WTC11 (cell line): ENCODE measurements around the gene VPS18. TPM values are rescaled to one million over a fixed set of nuclear protein-coding genes. Genes with fewer than 3 reads are reported as not detected.
A peak's percentile ranks its signal among the peaks of the same experiment; 100 is the strongest.

Experiments used
- ATAC-seq: fragments of 200-7000 bp; cut with Tn5 transposase; 2 replicates; pipeline ENCODE4 v1.10.0; 2021; ENCODE audit warnings: mild to moderate bottlenecking, moderate library complexity
- CTCF ChIA-PET: fragments of 300-600 bp; sonication (Branson Sonifier 250); formaldehyde crosslinking; loops from one replicate; lab custom pipeline; 2021; ENCODE audit warnings: antibody characterized with exemption; lab: Charles Lee
- POLR2A ChIA-PET: fragments of 350-600 bp; sonication (Branson Sonifier 250); formaldehyde crosslinking; loops from one replicate; lab custom pipeline; 2021; ENCODE audit warnings: antibody characterized with exemption; lab: Charles Lee
- DNase-seq: peaks from one replicate; pipeline ENCODE4 v3.0.0; 2021; ENCODE audit warnings: low spot score
- H3K27ac Mint-ChIP-seq: 2 replicates; pipeline ENCODE4 v1.8.0; 2021; ENCODE audit warnings: mixed read lengths
- H3K27me3 Mint-ChIP-seq: 2 replicates; pipeline ENCODE4 v1.8.0; 2021; ENCODE audit warnings: low read depth, mild to moderate bottlenecking, moderate library complexity, mixed read lengths
- H3K36me3 Mint-ChIP-seq: 2 replicates; pipeline ENCODE4 v1.8.0; 2021; ENCODE audit warnings: mixed read lengths
- H3K4me1 Mint-ChIP-seq: 2 replicates; pipeline ENCODE4 v1.8.0; 2022; ENCODE audit warnings: mixed read lengths
- H3K4me3 Mint-ChIP-seq: 2 replicates; pipeline ENCODE4 v1.8.0; 2021; ENCODE audit warnings: mild to moderate bottlenecking, moderate library complexity, mixed read lengths
- H3K9me3 Mint-ChIP-seq: 2 replicates; pipeline ENCODE4 v1.8.0; 2021; ENCODE audit warnings: mixed read lengths
- ATF1 ChIP-seq: sonication (generic); formaldehyde crosslinking; IDR thresholded peaks from 2 replicates; pipeline ENCODE4 v1.8.1; 2023; ENCODE audit warnings: mild to moderate bottlenecking, moderate library complexity, missing genetic modification reagents
- ATF2 ChIP-seq: sonication (generic); formaldehyde crosslinking; IDR thresholded peaks from 2 replicates; pipeline ENCODE4 v1.8.1; 2022; ENCODE audit warnings: low read depth, missing genetic modification reagents, borderline replicate concordance
- CREB1 ChIP-seq: sonication (generic); formaldehyde crosslinking; IDR thresholded peaks from 2 replicates; pipeline ENCODE4 v1.8.0; 2023; ENCODE audit warnings: mild to moderate bottlenecking, missing genetic modification reagents
- EMX1 ChIP-seq: fragments of 250-450 bp; sonication (Bioruptor Pico); IDR thresholded peaks from 2 replicates; pipeline ENCODE4 v1.8.0; 2021; ENCODE audit warnings: mild to moderate bottlenecking
- ESRRA ChIP-seq: sonication (generic); formaldehyde crosslinking; IDR thresholded peaks from 2 replicates; pipeline ENCODE4 v1.8.1; 2022; ENCODE audit warnings: mild to moderate bottlenecking, missing genetic modification reagents, borderline replicate concordance
- FOXK1 ChIP-seq: sonication (generic); formaldehyde crosslinking; IDR thresholded peaks from 2 replicates; pipeline ENCODE4 v1.8.0; 2022; ENCODE audit warnings: mild to moderate bottlenecking, moderate library complexity, missing genetic modification reagents
- IRF2 ChIP-seq: sonication (generic); formaldehyde crosslinking; IDR thresholded peaks from 2 replicates; pipeline ENCODE4 v1.8.0; 2022; ENCODE audit warnings: low read depth, missing genetic modification reagents, borderline replicate concordance
- NFE2L1 ChIP-seq: sonication (generic); formaldehyde crosslinking; IDR thresholded peaks from 2 replicates; pipeline ENCODE4 v1.8.1; 2023; ENCODE audit warnings: missing genetic modification reagents
- RELA ChIP-seq: sonication (generic); formaldehyde crosslinking; IDR thresholded peaks from 2 replicates; pipeline ENCODE4 v1.8.1; 2022; ENCODE audit warnings: missing genetic modification reagents, mild to moderate bottlenecking, borderline replicate concordance
- ZBTB21 ChIP-seq: sonication (generic); formaldehyde crosslinking; IDR thresholded peaks from 2 replicates; pipeline ENCODE4 v1.8.1; 2023; ENCODE audit warnings: mild to moderate bottlenecking, missing genetic modification reagents, borderline replicate concordance
- ZNF121 ChIP-seq: sonication (generic); formaldehyde crosslinking; IDR thresholded peaks from 2 replicates; pipeline ENCODE4 v1.8.0; 2023; ENCODE audit warnings: missing genetic modification reagents
- ZNF317 ChIP-seq: sonication (generic); formaldehyde crosslinking; IDR thresholded peaks from 2 replicates; pipeline ENCODE4 v1.8.1; 2023; ENCODE audit warnings: low read depth, mild to moderate bottlenecking, moderate library complexity, missing genetic modification reagents, borderline replicate concordance
- ZNF396 ChIP-seq: fragments of 250-450 bp; sonication (Bioruptor Pico); IDR thresholded peaks from 2 replicates; pipeline ENCODE4 v1.8.0; 2021; ENCODE audit warnings: mild to moderate bottlenecking, moderate library complexity, borderline replicate concordance
- total RNA-seq: library from RNA; stranded (reverse); gene quantifications from 3 replicates; pipeline ENCODE4 v1.2.3, GENCODE V29; 2021
- TF ChIP-seq, protein P1 (sequence below): sonication (generic); formaldehyde crosslinking; IDR thresholded peaks from 2 replicates; pipeline ENCODE4 v1.8.1; 2023; ENCODE audit warnings: mild to moderate bottlenecking, missing genetic modification reagents, moderate library complexity
- TF ChIP-seq, protein P2 (sequence below): sonication (generic); formaldehyde crosslinking; IDR thresholded peaks from 2 replicates; pipeline ENCODE4 v1.8.0; 2022; ENCODE audit warnings: mild to moderate bottlenecking, missing genetic modification reagents
- TF ChIP-seq, protein P3 (sequence below): fragments of 250-450 bp; sonication (Bioruptor Pico); IDR thresholded peaks from 2 replicates; pipeline ENCODE4 v2.1.2; 2022; ENCODE audit warnings: mild to moderate bottlenecking, moderate library complexity
- TF ChIP-seq, protein P4 (sequence below): fragments of 250-450 bp; sonication (Bioruptor Pico); conservative IDR thresholded peaks from 2 replicates; pipeline ENCODE4 v1.9.0; 2021; ENCODE audit warnings: mild to moderate bottlenecking

VPS18 gene
- total RNA-seq, 1 experiment from 2014 or later, result 27.3 TPM

DNA sequence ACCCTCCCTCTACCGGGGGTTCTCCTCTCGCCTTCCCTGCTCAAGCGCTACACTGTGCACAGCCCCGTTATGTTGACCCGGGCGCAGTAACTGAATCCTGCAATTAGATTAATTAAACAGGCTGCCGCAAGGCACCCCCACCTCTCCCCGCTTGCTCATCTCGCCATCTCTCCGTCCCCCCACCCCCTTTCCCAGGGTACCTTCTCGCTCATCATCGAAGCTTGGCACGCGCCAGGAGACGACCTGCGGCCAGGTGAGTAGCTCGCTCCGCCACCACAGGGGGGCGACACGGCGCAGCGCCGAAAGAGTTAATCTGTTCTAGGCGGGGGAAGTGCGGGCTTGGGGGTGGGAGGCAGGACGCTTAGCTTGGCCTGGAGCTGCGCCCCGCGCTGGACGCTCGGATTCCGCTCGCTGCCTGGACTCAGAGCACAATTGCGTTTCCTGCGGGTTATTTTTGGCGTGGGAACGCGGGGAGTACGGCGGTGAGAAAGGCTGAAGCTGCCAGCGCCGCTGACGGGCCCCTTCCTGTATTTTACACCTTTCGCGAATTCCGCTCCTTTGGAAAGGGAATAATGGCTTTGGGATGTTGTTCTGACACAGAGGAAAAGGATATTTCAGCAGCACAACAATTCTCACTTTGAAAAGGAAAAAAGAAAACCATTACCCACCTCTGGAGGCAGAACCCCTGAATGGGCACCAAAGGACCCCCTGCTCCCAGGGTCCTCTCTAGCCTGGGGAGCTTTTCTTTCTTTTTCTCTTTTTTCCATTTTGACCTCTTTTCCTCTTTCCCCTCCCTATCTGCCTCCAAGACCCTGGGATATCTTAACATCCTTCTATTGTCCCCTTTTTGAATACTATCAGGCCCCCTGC, 36.4 kb downstream of the VPS18 start (continued):
- TF ChIP-seq ZBTB21 (0 out of 2 replicates have a peak, but pooled peaks have one; percentile 32), ZNF396 (CRISPR knock-in tag) (no peak), ESRRA (CRISPR knock-in tag) (no peak), IRF2 (CRISPR knock-in tag) (no peak), FOXK1 (peak; percentile 63; the same call in 1 of the 2 replicates), ATF1 (CRISPR knock-in tag) (no peak)
- TF ChIP-seq, protein P1, sequence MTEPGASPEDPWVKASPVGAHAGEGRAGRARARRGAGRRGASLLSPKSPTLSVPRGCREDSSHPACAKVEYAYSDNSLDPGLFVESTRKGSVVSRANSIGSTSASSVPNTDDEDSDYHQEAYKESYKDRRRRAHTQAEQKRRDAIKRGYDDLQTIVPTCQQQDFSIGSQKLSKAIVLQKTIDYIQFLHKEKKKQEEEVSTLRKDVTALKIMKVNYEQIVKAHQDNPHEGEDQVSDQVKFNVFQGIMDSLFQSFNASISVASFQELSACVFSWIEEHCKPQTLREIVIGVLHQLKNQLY (CRISPR knock-in tag), result no peak
- TF ChIP-seq, protein P2, sequence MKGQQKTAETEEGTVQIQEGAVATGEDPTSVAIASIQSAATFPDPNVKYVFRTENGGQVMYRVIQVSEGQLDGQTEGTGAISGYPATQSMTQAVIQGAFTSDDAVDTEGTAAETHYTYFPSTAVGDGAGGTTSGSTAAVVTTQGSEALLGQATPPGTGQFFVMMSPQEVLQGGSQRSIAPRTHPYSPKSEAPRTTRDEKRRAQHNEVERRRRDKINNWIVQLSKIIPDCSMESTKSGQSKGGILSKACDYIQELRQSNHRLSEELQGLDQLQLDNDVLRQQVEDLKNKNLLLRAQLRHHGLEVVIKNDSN (CRISPR knock-in tag), result peak; percentile 52
- TF ChIP-seq, protein P3, sequence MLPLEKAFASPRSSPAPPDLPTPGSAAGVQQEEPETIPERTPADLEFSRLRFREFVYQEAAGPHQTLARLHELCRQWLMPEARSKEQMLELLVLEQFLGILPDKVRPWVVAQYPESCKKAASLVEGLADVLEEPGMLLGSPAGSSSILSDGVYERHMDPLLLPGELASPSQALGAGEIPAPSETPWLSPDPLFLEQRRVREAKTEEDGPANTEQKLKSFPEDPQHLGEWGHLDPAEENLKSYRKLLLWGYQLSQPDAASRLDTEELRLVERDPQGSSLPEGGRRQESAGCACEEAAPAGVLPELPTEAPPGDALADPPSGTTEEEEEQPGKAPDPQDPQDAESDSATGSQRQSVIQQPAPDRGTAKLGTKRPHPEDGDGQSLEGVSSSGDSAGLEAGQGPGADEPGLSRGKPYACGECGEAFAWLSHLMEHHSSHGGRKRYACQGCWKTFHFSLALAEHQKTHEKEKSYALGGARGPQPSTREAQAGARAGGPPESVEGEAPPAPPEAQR (CRISPR knock-in tag), result no peak

DNA sequence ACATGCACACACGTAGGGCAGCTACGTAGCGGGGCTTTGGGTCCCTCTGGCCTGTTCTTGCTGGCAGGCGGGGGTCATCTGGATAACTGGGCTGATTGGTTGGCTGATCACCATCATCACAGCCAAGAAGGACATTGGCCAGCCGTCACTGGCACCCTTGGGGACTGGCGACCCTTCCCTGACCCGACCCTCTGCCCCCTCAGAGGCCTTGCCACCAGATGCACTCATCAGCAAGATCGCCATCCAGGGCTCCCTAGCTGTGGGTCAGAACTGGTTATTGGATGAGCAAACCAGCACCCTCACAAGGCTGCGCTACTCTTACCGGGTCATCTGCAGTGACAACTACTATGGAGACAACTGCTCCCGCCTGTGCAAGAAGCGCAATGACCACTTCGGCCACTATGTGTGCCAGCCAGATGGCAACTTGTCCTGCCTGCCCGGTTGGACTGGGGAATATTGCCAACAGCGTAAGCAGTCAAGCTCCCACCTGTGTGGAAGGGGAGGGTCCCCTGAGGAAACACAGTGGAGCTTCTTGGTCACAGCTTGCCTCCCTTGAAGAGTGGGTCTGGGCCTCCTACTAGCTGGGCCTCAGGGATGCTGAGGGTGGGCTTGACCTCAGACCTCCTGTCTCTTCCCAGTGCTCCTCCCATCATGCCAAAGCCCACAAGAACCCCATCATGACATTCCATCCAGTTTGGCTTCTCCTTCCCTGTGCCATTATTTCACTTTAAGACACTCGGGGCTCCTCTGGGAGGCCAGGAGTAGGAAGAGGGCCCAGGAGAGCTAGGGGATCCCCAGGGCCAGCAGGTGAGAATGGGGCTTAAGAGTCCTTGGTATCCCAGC, 37.3 kb downstream of the VPS18 start:
- H3K9me3 Mint-ChIP-seq, result no peaks in the 10 kb centered on the region
- TF ChIP-seq, protein P4, sequence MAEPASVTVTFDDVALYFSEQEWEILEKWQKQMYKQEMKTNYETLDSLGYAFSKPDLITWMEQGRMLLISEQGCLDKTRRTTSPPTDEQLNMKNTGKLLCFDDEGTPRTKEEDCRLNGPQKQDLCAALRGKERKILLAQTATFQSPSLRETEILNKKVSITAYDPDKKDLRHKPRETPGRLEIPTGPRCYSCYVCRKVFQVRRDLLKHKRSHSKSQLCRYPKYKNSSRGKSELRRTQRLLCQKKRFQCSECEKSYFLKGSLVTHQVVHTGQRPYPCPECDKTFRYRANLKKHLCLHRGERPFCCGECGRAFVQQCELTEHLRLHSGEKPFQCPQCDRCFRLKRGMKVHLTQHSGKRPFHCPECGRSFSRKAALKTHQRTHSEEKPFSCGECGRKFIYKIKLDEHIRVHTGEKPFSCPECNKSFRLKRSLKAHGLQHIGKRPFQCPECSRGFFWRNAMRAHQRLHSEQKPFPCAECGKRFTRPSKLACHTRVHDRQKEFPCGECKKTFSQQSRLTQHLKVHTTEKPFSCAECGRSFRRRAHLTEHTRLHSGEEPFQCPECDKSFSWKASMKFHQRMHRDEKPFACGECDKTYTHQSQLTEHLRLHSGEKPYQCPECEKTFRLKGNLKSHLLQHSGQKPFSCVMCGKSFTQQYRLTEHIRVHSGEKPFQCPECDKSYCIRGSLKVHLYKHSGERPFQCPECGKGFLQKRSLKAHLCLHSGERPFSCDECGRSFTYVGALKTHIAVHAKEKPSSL (CRISPR knock-in tag), result no peak
- TF ChIP-seq ZNF121 (no peak), ATF2 (CRISPR knock-in tag) (no peak), RELA (CRISPR knock-in tag) (no peak), CREB1 (CRISPR knock-in tag) (no peak), EMX1 (CRISPR knock-in tag) (no peak), NFE2L1 (CRISPR knock-in tag) (no peak), ZNF317 (no peak)
- no peaks in the 10 kb centered on the region for H3K36me3 Mint-ChIP-seq
- H3K4me3 Mint-ChIP-seq, result peak overlapping the region; percentile 80
- CTCF ChIA-PET, result interaction anchor here (0.5 to 10.6 kb wide), 26 partner anchors 8 to 603 kb away, joined by 3 to 203 read pairs (median 8); partner anchors contain the start of genes CHAC1, RHOV, SPINT1 and VPS18
- DNase-seq, result no peak
- H3K27me3 Mint-ChIP-seq, result peaks cover 76% of the 10 kb centered on the region
- H3K27ac Mint-ChIP-seq, result no peak overlapping the region
- ATAC-seq, result no peak
- H3K4me1 Mint-ChIP-seq, result peaks cover 22% of the 10 kb centered on the region
- POLR2A ChIA-PET, result interaction anchor here (1.1 to 8.7 kb wide), 5 partner anchors 10 to 28 kb away, joined by 3 to 73 read pairs (median 17); partner anchors contain the start of gene CHAC1
